ENCODE data around the gene C20orf144. TPM values are rescaled to one million over a fixed set of nuclear protein-coding genes. Genes with fewer than 3 reads are reported as not detected.

Gene C20orf144
- total RNA-seq, 1 donor from 2014 or later, result not detected

- DNase-seq (ENCODE audit: low read depth), result no peak
- H3K4me3 ChIP-seq (ENCODE audit: low read depth, low read length), result no peak overlapping the region
- TF ChIP-seq CTCF (conservative IDR thresholded peaks at IDR 0.05; ENCODE audit: low read depth, low read length), result no peak
These were observed 3.2 kb upstream of the C20orf144 start for GRCh38 chr20:33658929-33659328.

- no peak overlapping the region for H3K4me3 ChIP-seq (ENCODE audit: low read depth, low read length)
- no peak for TF ChIP-seq CTCF (conservative IDR thresholded peaks at IDR 0.05; ENCODE audit: low read depth, low read length)
- DNase-seq (ENCODE audit: low read depth), result no peak
These were observed 2.6 kb upstream of the C20orf144 start for GRCh38 chr20:33659341-33660034.

- TF ChIP-seq CTCF (conservative IDR thresholded peaks at IDR 0.05; ENCODE audit: low read depth, low read length), result no peak
- no peak overlapping the region for H3K4me3 ChIP-seq (ENCODE audit: low read depth, low read length)
- DNase-seq (ENCODE audit: low read depth), result no peak
These were observed 2.0 kb upstream of the C20orf144 start for GRCh38 chr20:33660035-33660684.

GRCh38 chr20:33660685-33661058 is 1.5 kb upstream of the C20orf144 start:
- no peak overlapping the region for H3K4me3 ChIP-seq (ENCODE audit: low read depth, low read length)
- TF ChIP-seq CTCF (conservative IDR thresholded peaks at IDR 0.05; ENCODE audit: low read depth, low read length), result no peak
- DNase-seq (ENCODE audit: low read depth), result no peak

GRCh38 chr20:33663161-33664084 is 1.3 kb downstream of the C20orf144 start:
- no peak for TF ChIP-seq CTCF (conservative IDR thresholded peaks at IDR 0.05; ENCODE audit: low read depth, low read length)
- H3K4me3 ChIP-seq (ENCODE audit: low read depth, low read length), result peak overlapping the region; percentile 72
- DNase-seq (ENCODE audit: low read depth), result no peak

GRCh38 chr20:33664085-33664761 is 2.1 kb downstream of the C20orf144 start:
- no peak for DNase-seq (ENCODE audit: low read depth)
- peak overlapping the region; percentile 72 for H3K4me3 ChIP-seq (ENCODE audit: low read depth, low read length)
- no peak for TF ChIP-seq CTCF (conservative IDR thresholded peaks at IDR 0.05; ENCODE audit: low read depth, low read length)
